Effector CD8-positive, alpha-beta T cell (primary cell): ENCODE measurements around the gene SETD5.

Source experiments
- DNase-seq: peaks from one replicate; lab custom pipeline; 2025; lab: John Stamatoyannopoulos, UW

Gene SETD5

GRCh38 chr3:9514306-9514705, 116.9 kb downstream of the SETD5 start:
- no peak for DNase-seq

DNA sequence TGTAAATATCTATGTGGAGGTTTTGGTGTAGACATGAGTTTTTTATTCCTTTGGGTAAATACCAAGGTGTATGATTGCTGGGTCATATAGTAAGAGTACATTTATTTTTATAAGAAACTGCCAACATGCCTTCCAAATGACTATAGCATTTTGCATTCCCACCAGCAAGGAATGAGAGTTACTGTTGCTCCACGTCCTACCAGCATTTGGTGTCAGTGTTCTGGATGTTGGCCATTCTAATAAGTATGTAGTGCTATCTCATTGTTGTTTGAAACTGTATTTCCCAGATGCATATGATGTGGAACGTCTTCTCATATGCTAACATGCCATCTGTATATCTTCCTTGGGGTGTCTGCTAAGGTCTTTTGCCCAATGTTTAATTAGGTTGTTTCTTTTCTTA, 117.5 kb downstream of the SETD5 start:
- no peak for DNase-seq

- no peak for DNase-seq
Measured at GRCh38 chr3:9525078-9525477, 127.7 kb downstream of the SETD5 start.
